Parathyroid adenoma (tissue), 2 donors: ENCODE results near the gene SORCS2.

Experiments used
- H2AFZ ChIP-seq: fragments of 300-600 bp; sonication (generic); one replicate; pipeline ENCODE4 v1.7.0; 2017; ENCODE audit warnings: antibody characterized with exemption, mild to moderate bottlenecking
- H3K27ac ChIP-seq: fragments of 300-600 bp; sonication (generic); one replicate; pipeline ENCODE4 v1.7.0; 2017
- H3K27me3 ChIP-seq: fragments of 300-600 bp; sonication (generic); one replicate; pipeline ENCODE4 v1.7.0; 2017; ENCODE audit warnings: low read length; ENCODE audit not compliant: control insufficient read depth, insufficient read depth
- H3K36me3 ChIP-seq: fragments of 300-600 bp; sonication (generic); one replicate; pipeline ENCODE4 v1.7.0; 2017; ENCODE audit warnings: low read length; ENCODE audit not compliant: control insufficient read depth, insufficient read depth
- H3K4me1 ChIP-seq: fragments of 300-600 bp; sonication (generic); one replicate; pipeline ENCODE4 v1.7.0; 2017; ENCODE audit warnings: control low read depth
- H3K4me2 ChIP-seq: fragments of 300-600 bp; sonication (generic); one replicate; pipeline ENCODE4 v1.7.0; 2017; ENCODE audit warnings: low read length
- H3K4me3 ChIP-seq: fragments of 300-600 bp; sonication (generic); one replicate; pipeline ENCODE4 v1.7.0; 2017; ENCODE audit warnings: low read depth, low read length
- H3K79me2 ChIP-seq: fragments of 300-600 bp; sonication (generic); one replicate; pipeline ENCODE4 v1.7.0; 2017; ENCODE audit warnings: control low read depth
- H3K9ac ChIP-seq: fragments of 300-600 bp; sonication (generic); one replicate; pipeline ENCODE4 v1.7.0; 2017; ENCODE audit warnings: mild to moderate bottlenecking
- H3K9me3 ChIP-seq: fragments of 300-600 bp; sonication (generic); one replicate; pipeline ENCODE4 v1.7.0; 2017; ENCODE audit warnings: low read length; ENCODE audit not compliant: control insufficient read depth
- TF ChIP-seq, protein P1 (sequence below): fragments of 300-600 bp; sonication (generic); IDR thresholded peaks from one replicate; pipeline ENCODE4 v1.7.0; 2017; ENCODE audit warnings: antibody characterized with exemption, mild to moderate bottlenecking
- donor health status: primary hyperparathyroidism.

SORCS2 gene

DNA sequence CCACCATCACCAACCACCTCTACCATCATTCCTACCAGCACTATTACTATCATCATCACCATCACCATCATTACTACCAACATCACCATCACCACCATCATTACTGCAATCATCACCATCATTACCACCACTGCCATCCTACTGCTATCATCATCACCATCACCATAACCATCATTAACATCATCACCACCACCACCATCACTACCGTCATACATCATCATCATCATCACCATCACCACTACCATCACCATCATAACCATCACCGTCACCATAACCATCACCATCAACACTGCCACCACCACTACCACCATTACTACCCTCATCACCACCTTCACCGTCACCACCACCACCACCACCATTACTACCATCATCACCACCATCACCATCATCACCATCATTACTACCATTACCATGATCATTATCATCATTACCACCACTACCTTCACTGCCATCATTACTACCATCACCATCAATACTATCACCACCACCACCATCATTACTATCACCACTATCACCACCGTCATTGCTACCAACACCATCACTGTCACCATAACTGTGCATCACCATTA, 170.6 kb downstream of the SORCS2 start:
- Histone ChIP-seq H3K4me3 (no peak overlapping the region), H3K27ac (no peak overlapping the region), H2AFZ (no peak overlapping the region), H3K36me3 (no peaks in the 10 kb centered on the region), H3K9ac (no peak overlapping the region), H3K4me2 (no peak overlapping the region), H3K79me2 (no peaks in the 10 kb centered on the region), H3K4me1 (no peaks in the 10 kb centered on the region), H3K9me3 (no peaks in the 10 kb centered on the region), H3K27me3 (no peaks in the 10 kb centered on the region)
- TF ChIP-seq, protein P1, sequence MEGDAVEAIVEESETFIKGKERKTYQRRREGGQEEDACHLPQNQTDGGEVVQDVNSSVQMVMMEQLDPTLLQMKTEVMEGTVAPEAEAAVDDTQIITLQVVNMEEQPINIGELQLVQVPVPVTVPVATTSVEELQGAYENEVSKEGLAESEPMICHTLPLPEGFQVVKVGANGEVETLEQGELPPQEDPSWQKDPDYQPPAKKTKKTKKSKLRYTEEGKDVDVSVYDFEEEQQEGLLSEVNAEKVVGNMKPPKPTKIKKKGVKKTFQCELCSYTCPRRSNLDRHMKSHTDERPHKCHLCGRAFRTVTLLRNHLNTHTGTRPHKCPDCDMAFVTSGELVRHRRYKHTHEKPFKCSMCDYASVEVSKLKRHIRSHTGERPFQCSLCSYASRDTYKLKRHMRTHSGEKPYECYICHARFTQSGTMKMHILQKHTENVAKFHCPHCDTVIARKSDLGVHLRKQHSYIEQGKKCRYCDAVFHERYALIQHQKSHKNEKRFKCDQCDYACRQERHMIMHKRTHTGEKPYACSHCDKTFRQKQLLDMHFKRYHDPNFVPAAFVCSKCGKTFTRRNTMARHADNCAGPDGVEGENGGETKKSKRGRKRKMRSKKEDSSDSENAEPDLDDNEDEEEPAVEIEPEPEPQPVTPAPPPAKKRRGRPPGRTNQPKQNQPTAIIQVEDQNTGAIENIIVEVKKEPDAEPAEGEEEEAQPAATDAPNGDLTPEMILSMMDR = no peak

DNA sequence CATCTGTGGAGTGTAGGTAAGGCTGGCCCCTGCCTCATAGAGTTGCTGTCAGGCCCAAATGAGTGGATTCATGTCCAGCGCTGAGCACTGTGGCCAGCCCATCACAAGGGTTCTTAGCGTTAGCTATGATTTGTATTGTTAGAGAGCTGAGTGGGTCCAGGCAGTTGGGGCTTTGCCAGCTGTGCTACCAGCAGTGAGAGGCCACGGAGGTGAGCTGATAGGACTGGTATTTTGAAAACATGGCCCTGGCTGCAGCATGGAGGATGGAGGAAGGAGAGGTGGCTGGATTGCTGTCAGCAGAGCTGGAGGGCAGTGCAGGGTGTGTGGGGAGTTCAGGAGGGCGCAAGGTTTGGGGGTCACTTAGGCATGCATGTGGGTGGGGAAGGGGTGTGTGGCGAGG, 172.6 kb downstream of the SORCS2 start:
- H3K36me3 ChIP-seq = no peaks in the 10 kb centered on the region
- H3K4me3 ChIP-seq = no peak overlapping the region
- H3K4me2 ChIP-seq = no peak overlapping the region
- no peaks in the 10 kb centered on the region for H3K9me3 ChIP-seq
- TF ChIP-seq, protein P1 = no peak
- H2AFZ ChIP-seq = no peak overlapping the region
- H3K27me3 ChIP-seq = no peaks in the 10 kb centered on the region
- H3K27ac ChIP-seq = no peak overlapping the region
- H3K9ac ChIP-seq = no peak overlapping the region
- H3K4me1 ChIP-seq = no peaks in the 10 kb centered on the region
- no peaks in the 10 kb centered on the region for H3K79me2 ChIP-seq

DNA sequence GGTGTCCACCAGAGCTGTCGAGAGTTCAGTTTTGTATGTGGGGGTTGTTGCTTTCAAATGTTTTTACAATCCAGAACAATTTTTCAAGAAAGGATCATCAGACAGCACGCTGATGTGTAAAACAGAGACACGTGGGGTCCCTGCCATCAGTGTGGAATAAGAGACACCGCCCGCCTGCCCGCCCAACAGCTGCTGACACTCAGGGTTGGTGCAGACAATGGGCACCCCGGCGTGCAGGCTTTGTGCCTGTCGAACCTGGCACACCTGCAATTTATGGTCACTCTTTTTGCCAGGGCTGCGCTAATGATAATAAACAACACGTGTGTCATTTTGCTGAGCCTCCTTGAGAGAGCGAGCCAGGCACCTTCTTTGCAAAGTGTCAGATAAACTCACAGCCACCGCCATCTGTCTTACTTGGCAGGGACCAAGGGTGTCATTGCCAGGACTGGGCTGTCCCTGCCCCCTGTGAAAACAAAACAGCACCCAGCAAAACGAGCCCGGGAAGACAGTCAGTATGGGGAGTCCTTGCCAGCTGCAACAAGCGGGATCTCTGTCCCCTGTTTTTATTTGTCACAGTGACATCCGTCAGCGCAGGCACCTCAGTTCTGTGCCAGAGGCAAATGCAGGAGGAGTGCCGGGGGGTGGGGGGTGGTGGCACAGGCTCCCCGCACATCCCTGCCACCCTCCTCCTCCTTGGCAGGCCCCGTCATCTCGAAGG, 173.3 kb downstream of the SORCS2 start:
- Histone ChIP-seq H3K9ac (no peak overlapping the region), H3K36me3 (no peaks in the 10 kb centered on the region), H3K27ac (no peak overlapping the region), H3K27me3 (no peaks in the 10 kb centered on the region), H3K4me1 (no peaks in the 10 kb centered on the region), H2AFZ (no peak overlapping the region), H3K4me2 (no peak overlapping the region), H3K79me2 (no peaks in the 10 kb centered on the region), H3K4me3 (no peak overlapping the region), H3K9me3 (no peaks in the 10 kb centered on the region)
- TF ChIP-seq, protein P1 = no peak

DNA sequence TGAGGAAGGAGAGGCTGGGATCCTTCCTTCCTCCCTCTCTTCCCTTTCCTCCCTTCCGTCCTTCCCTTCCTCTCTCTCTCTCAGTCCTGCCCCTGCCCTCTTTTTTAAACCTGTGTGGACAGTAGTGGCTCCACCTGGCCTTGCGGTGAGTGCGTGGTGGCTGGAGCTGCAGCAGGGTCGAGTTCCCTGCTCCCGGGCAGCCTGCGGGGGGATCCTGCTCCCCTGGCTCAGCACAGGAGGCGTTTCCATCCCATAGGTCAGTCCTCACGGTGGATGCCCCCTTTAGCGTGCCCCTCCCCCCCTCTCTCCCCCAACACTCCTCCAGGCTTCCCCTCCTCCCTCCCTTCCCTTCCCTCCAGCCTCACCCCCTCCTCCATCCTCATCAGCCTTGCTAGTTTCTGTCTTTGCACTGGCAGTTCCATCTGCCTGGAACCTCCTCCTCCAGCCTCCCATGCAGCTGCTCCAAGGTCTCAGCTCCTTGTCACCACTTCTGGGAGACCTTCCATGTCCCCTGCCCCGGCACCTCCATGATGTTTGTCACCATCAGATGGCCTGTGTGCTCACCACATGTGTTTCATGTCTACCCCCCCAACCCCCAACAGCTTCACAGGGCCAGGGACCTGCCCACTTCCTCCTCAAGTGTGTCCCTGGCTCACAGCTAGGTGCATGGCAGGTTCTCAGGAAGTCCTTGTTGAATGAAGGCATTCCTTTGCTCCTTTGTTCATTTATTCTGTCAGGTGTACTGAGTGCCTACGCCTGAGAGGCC, 174.0 kb downstream of the SORCS2 start:
- Histone ChIP-seq H3K27ac (no peak overlapping the region), H3K27me3 (no peaks in the 10 kb centered on the region), H3K36me3 (no peaks in the 10 kb centered on the region), H3K9me3 (no peaks in the 10 kb centered on the region), H2AFZ (no peak overlapping the region), H3K4me3 (no peak overlapping the region), H3K79me2 (no peaks in the 10 kb centered on the region), H3K9ac (no peak overlapping the region), H3K4me1 (no peaks in the 10 kb centered on the region), H3K4me2 (no peak overlapping the region)
- TF ChIP-seq, protein P1 = no peak
